ENCODE measurements around the gene MRPS23.

Gene MRPS23

GRCh38 chr17:57862694-57863667 is 13.1 kb upstream of the MRPS23 start:
- H3K4me3 ChIP-seq (ENCODE audit: low read depth, low read length, poor library complexity, severe bottlenecking) = no peak overlapping the region
- no peak for TF ChIP-seq EZH2 (IDR thresholded peaks at IDR 0.05; ENCODE audit: borderline replicate concordance, low read length)
- no peak for TF ChIP-seq CTCF (IDR thresholded peaks at IDR 0.05; ENCODE audit: low read length)

GRCh38 chr17:57861790-57862693 is 12.2 kb upstream of the MRPS23 start:
- no peaks in the 10 kb centered on the region; the same call in 1 of the 2 replicates for H3K27me3 ChIP-seq (ENCODE audit: insufficient read depth, low read length)
- H3K9me2 ChIP-seq (ENCODE audit: low read depth, low read length) = no peaks in the 10 kb centered on the region
- H3K9me3 ChIP-seq (ENCODE audit: low read length) = no peaks in the 10 kb centered on the region
- H3F3A ChIP-seq (ENCODE audit: insufficient read depth, low read length) = no peaks in the 10 kb centered on the region
- H3K4me3 ChIP-seq (ENCODE audit: low read depth, low read length, poor library complexity, severe bottlenecking) = no peak overlapping the region
- no peaks in the 10 kb centered on the region for H3K79me2 ChIP-seq (ENCODE audit: insufficient read depth, low read length)
- peaks cover 10% of the 10 kb centered on the region for H3K4me1 ChIP-seq (ENCODE audit: insufficient read depth, low read length, severe bottlenecking)
- no peak overlapping the region for H3K9ac ChIP-seq (ENCODE audit: low read length)
- TF ChIP-seq EZH2 (IDR thresholded peaks at IDR 0.05; ENCODE audit: borderline replicate concordance, low read length) (no peak), CTCF (IDR thresholded peaks at IDR 0.05; ENCODE audit: low read length) (no peak)
- H3K4me2 ChIP-seq (ENCODE audit: low read length) = peak overlapping the region; percentile 39; the same call in 1 of the 2 replicates
- H3K36me3 ChIP-seq (ENCODE audit: insufficient read depth, low read length) = no peaks in the 10 kb centered on the region
- no peak overlapping the region for H3K27ac ChIP-seq (ENCODE audit: low read depth, low read length, poor library complexity, severe bottlenecking)
- no peaks in the 10 kb centered on the region for H4K20me1 ChIP-seq (ENCODE audit: insufficient read depth, low read length)
- no peak overlapping the region for H2AFZ ChIP-seq (ENCODE audit: low read length)

More at GRCh38 chr17:57862694-57863667, 13.1 kb upstream of the MRPS23 start:
- H2AFZ ChIP-seq (ENCODE audit: low read length) = no peak overlapping the region
- H3K9ac ChIP-seq (ENCODE audit: low read length) = no peak overlapping the region
- H3K27me3 ChIP-seq (ENCODE audit: insufficient read depth, low read length) = no peaks in the 10 kb centered on the region; the same call in 1 of the 2 replicates
- H3K4me2 ChIP-seq (ENCODE audit: low read length) = no peak overlapping the region
- no peaks in the 10 kb centered on the region for H4K20me1 ChIP-seq (ENCODE audit: insufficient read depth, low read length)
- H3K9me2 ChIP-seq (ENCODE audit: low read depth, low read length) = no peaks in the 10 kb centered on the region
- H3K79me2 ChIP-seq (ENCODE audit: insufficient read depth, low read length) = no peaks in the 10 kb centered on the region
- H3K27ac ChIP-seq (ENCODE audit: low read depth, low read length, poor library complexity, severe bottlenecking) = no peak overlapping the region
- no peaks in the 10 kb centered on the region for H3K36me3 ChIP-seq (ENCODE audit: insufficient read depth, low read length)
- no peaks in the 10 kb centered on the region for H3F3A ChIP-seq (ENCODE audit: insufficient read depth, low read length)
- H3K9me3 ChIP-seq (ENCODE audit: low read length) = no peaks in the 10 kb centered on the region
- peaks cover 14% of the 10 kb centered on the region for H3K4me1 ChIP-seq (ENCODE audit: insufficient read depth, low read length, severe bottlenecking)

GRCh38 chr17:57861000-57861789 is 11.4 kb upstream of the MRPS23 start:
- Histone ChIP-seq H2AFZ (ENCODE audit: low read length) (no peak overlapping the region), H3K27me3 (ENCODE audit: insufficient read depth, low read length) (no peaks in the 10 kb centered on the region; the same call in 1 of the 2 replicates), H3K27ac (ENCODE audit: low read depth, low read length, poor library complexity, severe bottlenecking) (no peak overlapping the region), H3K4me2 (ENCODE audit: low read length) (peak overlapping the region; percentile 39; the same call in 1 of the 2 replicates), H3K36me3 (ENCODE audit: insufficient read depth, low read length) (no peaks in the 10 kb centered on the region), H3K9me3 (ENCODE audit: low read length) (no peaks in the 10 kb centered on the region), H3K9ac (ENCODE audit: low read length) (no peak overlapping the region), H3K9me2 (ENCODE audit: low read depth, low read length) (no peaks in the 10 kb centered on the region), H3F3A (ENCODE audit: insufficient read depth, low read length) (no peaks in the 10 kb centered on the region), H3K4me1 (ENCODE audit: insufficient read depth, low read length, severe bottlenecking) (peaks cover 10% of the 10 kb centered on the region), H3K79me2 (ENCODE audit: insufficient read depth, low read length) (no peaks in the 10 kb centered on the region), H3K4me3 (ENCODE audit: low read depth, low read length, poor library complexity, severe bottlenecking) (peak overlapping the region; percentile 18), H4K20me1 (ENCODE audit: insufficient read depth, low read length) (no peaks in the 10 kb centered on the region)
- TF ChIP-seq CTCF (IDR thresholded peaks at IDR 0.05; ENCODE audit: low read length) = no peak
- no peak for TF ChIP-seq EZH2 (IDR thresholded peaks at IDR 0.05; ENCODE audit: borderline replicate concordance, low read length)
